ENCODE results near the gene SH3D21.

The SH3D21 gene

GRCh38 chr1:36320291-36320761 lies 14.2 kb downstream of the SH3D21 start:
- Histone ChIP-seq H3K27me3 (ENCODE audit: insufficient read depth, low read length, poor library complexity) (no peaks in the 10 kb centered on the region), H3K36me3 (ENCODE audit: insufficient read depth, low read length) (no peaks in the 10 kb centered on the region), H2AFZ (ENCODE audit: low read depth, low read length) (no peak overlapping the region), H3K9ac (ENCODE audit: low read depth, low read length) (no peak overlapping the region), H3K27ac (ENCODE audit: low read length) (no peak overlapping the region), H3K4me3 (ENCODE audit: low read depth in 1 of 2, low read length in 2 of 2) (no peak overlapping the region), H3K4me2 (ENCODE audit: insufficient read depth, low read length) (no peak overlapping the region), H4K20me1 (ENCODE audit: insufficient read depth, low read length) (0 out of 2 replicates have a peak, but pooled peaks cover 2% of the 10 kb centered on the region), H3K9me3 (ENCODE audit: insufficient read depth, low read length, severe bottlenecking) (no peaks in the 10 kb centered on the region), H3K4me1 (ENCODE audit: insufficient read depth, low read length) (peaks cover 16% of the 10 kb centered on the region), H3K79me2 (ENCODE audit: insufficient read depth, low read length) (no peaks in the 10 kb centered on the region)
- TF ChIP-seq CTCF (IDR thresholded peaks at IDR 0.05; ENCODE audit: borderline replicate concordance, extremely low read depth, low read length, poor library complexity, severe bottlenecking) (no peak), EZH2 (IDR thresholded peaks at IDR 0.05; ENCODE audit: borderline replicate concordance, low read depth, low read length, severe bottlenecking) (no peak)
- no peak for ATAC-seq (ENCODE audit: insufficient read depth, low read depth)
- no peak for DNase-seq

GRCh38 chr1:36320767-36321118 lies 14.6 kb downstream of the SH3D21 start:
- peaks cover 16% of the 10 kb centered on the region for H3K4me1 ChIP-seq (ENCODE audit: insufficient read depth, low read length)
- H3K4me3 ChIP-seq (ENCODE audit: low read depth in 1 of 2, low read length in 2 of 2): no peak overlapping the region
- H3K79me2 ChIP-seq (ENCODE audit: insufficient read depth, low read length): no peaks in the 10 kb centered on the region
- no peaks in the 10 kb centered on the region for H3K9me3 ChIP-seq (ENCODE audit: insufficient read depth, low read length, severe bottlenecking)
- H4K20me1 ChIP-seq (ENCODE audit: insufficient read depth, low read length): 0 out of 2 replicates have a peak, but pooled peaks cover 2% of the 10 kb centered on the region
- H3K36me3 ChIP-seq (ENCODE audit: insufficient read depth, low read length): no peaks in the 10 kb centered on the region
- no peak overlapping the region for H3K9ac ChIP-seq (ENCODE audit: low read depth, low read length)
- H3K27me3 ChIP-seq (ENCODE audit: insufficient read depth, low read length, poor library complexity): no peaks in the 10 kb centered on the region
- ATAC-seq (ENCODE audit: insufficient read depth, low read depth): no peak
- no peak overlapping the region for H2AFZ ChIP-seq (ENCODE audit: low read depth, low read length)
- no peak overlapping the region for H3K27ac ChIP-seq (ENCODE audit: low read length)
- no peak for TF ChIP-seq EZH2 (IDR thresholded peaks at IDR 0.05; ENCODE audit: borderline replicate concordance, low read depth, low read length, severe bottlenecking)
- TF ChIP-seq CTCF (IDR thresholded peaks at IDR 0.05; ENCODE audit: borderline replicate concordance, extremely low read depth, low read length, poor library complexity, severe bottlenecking): no peak
- DNase-seq: no peak
- no peak overlapping the region for H3K4me2 ChIP-seq (ENCODE audit: insufficient read depth, low read length)

- H2AFZ ChIP-seq (ENCODE audit: low read depth, low read length): no peak overlapping the region
- no peaks in the 10 kb centered on the region for H3K36me3 ChIP-seq (ENCODE audit: insufficient read depth, low read length)
- H3K9me3 ChIP-seq (ENCODE audit: insufficient read depth, low read length, severe bottlenecking): no peaks in the 10 kb centered on the region
- no peaks in the 10 kb centered on the region for H3K27me3 ChIP-seq (ENCODE audit: insufficient read depth, low read length, poor library complexity)
- no peaks in the 10 kb centered on the region for H3K79me2 ChIP-seq (ENCODE audit: insufficient read depth, low read length)
- 0 out of 2 replicates have a peak, but pooled peaks cover 2% of the 10 kb centered on the region for H4K20me1 ChIP-seq (ENCODE audit: insufficient read depth, low read length)
- no peak overlapping the region for H3K27ac ChIP-seq (ENCODE audit: low read length)
- H3K9ac ChIP-seq (ENCODE audit: low read depth, low read length): no peak overlapping the region
- no peak overlapping the region for H3K4me2 ChIP-seq (ENCODE audit: insufficient read depth, low read length)
- TF ChIP-seq CTCF (IDR thresholded peaks at IDR 0.05; ENCODE audit: borderline replicate concordance, extremely low read depth, low read length, poor library complexity, severe bottlenecking) (no peak), EZH2 (IDR thresholded peaks at IDR 0.05; ENCODE audit: borderline replicate concordance, low read depth, low read length, severe bottlenecking) (no peak)
- H3K4me3 ChIP-seq (ENCODE audit: low read depth in 1 of 2, low read length in 2 of 2): no peak overlapping the region
- ATAC-seq (ENCODE audit: insufficient read depth, low read depth) (no peak), DNase-seq (no peak)
- H3K4me1 ChIP-seq (ENCODE audit: insufficient read depth, low read length): peaks cover 16% of the 10 kb centered on the region
These were observed 15.2 kb downstream of the SH3D21 start for GRCh38 chr1:36321119-36321951.
